DOHH2 (cell line): ENCODE measurements around the gene SEC61A1.

Experiments
- H3F3A ChIP-seq: fragments of 200-600 bp; sonication (generic), shearing (Covaris generic); 2 replicates; pipeline ENCODE4 v1.6.0; 2016; ENCODE audit warnings: antibody characterized with exemption, mild to moderate bottlenecking; ENCODE audit not compliant: control insufficient read depth, insufficient read depth
- H3K27ac ChIP-seq: fragments of 200-600 bp; sonication (generic); 2 replicates; pipeline ENCODE4 v1.5.1; 2014; ENCODE audit warnings: low read depth, mild to moderate bottlenecking, low read length, moderate library complexity
- H3K27me3 ChIP-seq: fragments of 200-600 bp; sonication (generic); 2 replicates; pipeline ENCODE4 v1.6.1; 2014; ENCODE audit warnings: mild to moderate bottlenecking, low read length, mixed read lengths; ENCODE audit not compliant: control insufficient read depth
- H3K36me3 ChIP-seq: fragments of 200-600 bp; sonication (generic); 2 replicates; pipeline ENCODE4 v1.6.1; 2014; ENCODE audit warnings: mild to moderate bottlenecking, low read length, moderate library complexity, mixed read lengths; ENCODE audit not compliant: control insufficient read depth
- H3K4me1 ChIP-seq: fragments of 200-600 bp; sonication (generic); 2 replicates; pipeline ENCODE4 v1.6.1; 2014; ENCODE audit warnings: mild to moderate bottlenecking, low read length, mixed read lengths; ENCODE audit not compliant: control insufficient read depth
- H3K4me2 ChIP-seq: fragments of 200-600 bp; sonication (generic); 2 replicates; pipeline ENCODE4 v1.6.0; 2014; ENCODE audit warnings: mild to moderate bottlenecking, low read length, moderate library complexity
- H3K4me3 ChIP-seq: fragments of 200-600 bp; sonication (generic); 2 replicates; pipeline ENCODE4 v1.5.1; 2014; ENCODE audit warnings: mild to moderate bottlenecking, low read length, mixed read lengths
- H3K79me2 ChIP-seq: fragments of 200-600 bp; sonication (generic); 2 replicates; pipeline ENCODE4 v1.6.1; 2014; ENCODE audit warnings: mild to moderate bottlenecking, low read length, mixed read lengths; ENCODE audit not compliant: control insufficient read depth
- H3K9me2 ChIP-seq: fragments of 200-600 bp; sonication (generic); replicated peaks from 2 replicates; pipeline ENCODE4 v1.6.1; 2014; ENCODE audit warnings: mild to moderate bottlenecking, low read length, mixed read lengths; ENCODE audit not compliant: control insufficient read depth
- H3K9me3 ChIP-seq: fragments of 200-600 bp; sonication (generic); 2 replicates; pipeline ENCODE4 v1.6.1; 2014; ENCODE audit warnings: antibody characterized with exemption, low read length, mixed read lengths; ENCODE audit not compliant: control insufficient read depth, insufficient read depth
- H4K20me1 ChIP-seq: fragments of 200-600 bp; sonication (generic); 2 replicates; pipeline ENCODE4 v1.6.0; 2014; ENCODE audit warnings: low read depth, mild to moderate bottlenecking, antibody characterized with exemption, low read length, moderate library complexity; ENCODE audit not compliant: control insufficient read depth, insufficient read depth
- CTCF ChIP-seq: fragments of 200-600 bp; sonication (generic); IDR thresholded peaks from one replicate; pipeline ENCODE4 v1.5.1; 2014; ENCODE audit warnings: antibody characterized with exemption, mild to moderate bottlenecking, low read depth, low read length; ENCODE audit not compliant: poor library complexity, severe bottlenecking
- EZH2phosphoT487 ChIP-seq: fragments of 200-600 bp; sonication (generic); IDR thresholded peaks from 2 replicates; pipeline ENCODE4 v1.6.1; 2017; ENCODE audit warnings: borderline replicate concordance, mild to moderate bottlenecking, antibody characterized with exemption, low read length, moderate library complexity, mixed read lengths

SEC61A1 gene

GRCh38 chr3:128075522-128076482, 23.6 kb downstream of the SEC61A1 start:
- Histone ChIP-seq H3K27ac (no peak overlapping the region), H4K20me1 (peaks cover 21% of the 10 kb centered on the region), H3K4me2 (peak overlapping the region; percentile 72), H3K27me3 (no peaks in the 10 kb centered on the region), H3K4me1 (peaks cover 25% of the 10 kb centered on the region), H3K79me2 (peaks cover 29% of the 10 kb centered on the region), H3K36me3 (peaks cover 72% of the 10 kb centered on the region), H3K9me2 (no peaks in the 10 kb centered on the region), H3K9me3 (no peaks in the 10 kb centered on the region), H3K4me3 (peak overlapping the region; percentile 61), H3F3A (peaks cover 17% of the 10 kb centered on the region)
- TF ChIP-seq CTCF (peak; percentile 95), EZH2phosphoT487 (no peak)

GRCh38 chr3:128076483-128077201, 24.4 kb downstream of the SEC61A1 start:
- Histone ChIP-seq H4K20me1 (peaks cover 21% of the 10 kb centered on the region), H3K79me2 (peaks cover 22% of the 10 kb centered on the region), H3K4me3 (peak overlapping the region; percentile 44; the same call in 1 of the 2 replicates), H3K9me2 (no peaks in the 10 kb centered on the region), H3K36me3 (peaks cover 72% of the 10 kb centered on the region), H3K9me3 (no peaks in the 10 kb centered on the region), H3K27ac (no peak overlapping the region), H3K4me1 (peaks cover 25% of the 10 kb centered on the region), H3F3A (peaks cover 17% of the 10 kb centered on the region), H3K27me3 (no peaks in the 10 kb centered on the region), H3K4me2 (peak overlapping the region; percentile 72)
- no peak for TF ChIP-seq EZH2phosphoT487
- TF ChIP-seq CTCF = no peak

- no peaks in the 10 kb centered on the region for H3K9me2 ChIP-seq
- H3K36me3 ChIP-seq = peaks cover 72% of the 10 kb centered on the region
- peaks cover 21% of the 10 kb centered on the region for H4K20me1 ChIP-seq
- H3K79me2 ChIP-seq = peaks cover 18% of the 10 kb centered on the region
- TF ChIP-seq CTCF (no peak), EZH2phosphoT487 (no peak)
- peak overlapping the region; percentile 72 for H3K4me2 ChIP-seq
- H3K4me3 ChIP-seq = peak overlapping the region; percentile 44; the same call in 1 of the 2 replicates
- H3F3A ChIP-seq = peaks cover 17% of the 10 kb centered on the region
- H3K9me3 ChIP-seq = no peaks in the 10 kb centered on the region
- no peaks in the 10 kb centered on the region for H3K27me3 ChIP-seq
- peaks cover 25% of the 10 kb centered on the region for H3K4me1 ChIP-seq
- H3K27ac ChIP-seq = no peak overlapping the region
Observed at GRCh38 chr3:128077202-128077624, 25.0 kb downstream of the SEC61A1 start.
